CD4-positive, alpha-beta memory T cell (primary cell): ENCODE measurements around the gene CYP26B1. TPM values are rescaled to one million over a fixed set of nuclear protein-coding genes. Genes with fewer than 3 reads are reported as not detected.
A peak's percentile ranks its signal among the peaks of the same experiment; 100 is the strongest.

Source experiments
- CTCF ChIA-PET: fragments of 350-600 bp; sonication (Branson Sonifier 250); formaldehyde crosslinking; loops from one replicate; lab custom pipeline; 2021; ENCODE audit warnings: inconsistent platforms; ENCODE audit not compliant: partially characterized antibody; lab: Charles Lee
- POLR2A ChIA-PET: fragments of 350-600 bp; sonication (Branson Sonifier 250); formaldehyde crosslinking; loops from one replicate; lab custom pipeline; 2021; ENCODE audit not compliant: partially characterized antibody; lab: Charles Lee
- DNase-seq, 5 donors: peaks; one replicate each; pipeline versions ENCODE4 v3.0.0 to v3.0.0-alpha.2; 2020 to 2022; ENCODE audit warnings: mixed read lengths in 1 of 5
- H3K27ac ChIP-seq: one replicate; pipeline ENCODE4 v1.7.0; 2013; ENCODE audit warnings: low read depth, low read length
- H3K27me3 ChIP-seq: 2 replicates; pipeline ENCODE4 v1.7.0; 2013; ENCODE audit warnings: mild to moderate bottlenecking, low read length, moderate library complexity; ENCODE audit not compliant: insufficient read depth
- H3K36me3 ChIP-seq: 2 replicates; pipeline ENCODE4 v1.7.0; 2013; ENCODE audit warnings: mild to moderate bottlenecking, low read length, moderate library complexity; ENCODE audit not compliant: insufficient read depth
- H3K4me1 ChIP-seq: 2 replicates; pipeline ENCODE4 v1.7.0; 2013; ENCODE audit warnings: mild to moderate bottlenecking, low read length, moderate library complexity; ENCODE audit not compliant: insufficient read depth
- H3K4me3 ChIP-seq, 2 donors: one replicate each; pipeline ENCODE4 v1.7.0; 2013; ENCODE audit warnings: low read length in 2 of 2, mild to moderate bottlenecking in 1 of 2
- H3K9me3 ChIP-seq, 2 donors: one replicate each; pipeline ENCODE4 v1.7.0; 2013; ENCODE audit warnings: low read length in 2 of 2, control low read depth in 1 of 2; ENCODE audit not compliant: control insufficient read depth in 1 of 2
- H3K27ac Mint-ChIP-seq, 7 donors: one replicate each; pipeline ENCODE4 v1.8.0; 2020 to 2021; ENCODE audit warnings: mixed read lengths in 7 of 7, mild to moderate bottlenecking in 6 of 7, inconsistent platforms in 3 of 7, moderate library complexity in 3 of 7
- H3K27me3 Mint-ChIP-seq, 2 donors: one replicate each; pipeline ENCODE4 v1.8.0; 2020 to 2021; ENCODE audit warnings: mixed read lengths in 2 of 2
- H3K36me3 Mint-ChIP-seq, 2 donors: one replicate each; pipeline ENCODE4 v1.8.0; 2020 to 2021; ENCODE audit warnings: mixed read lengths in 2 of 2, inconsistent platforms in 1 of 2, mild to moderate bottlenecking in 1 of 2
- H3K4me1 Mint-ChIP-seq, 4 donors: one replicate each; pipeline ENCODE4 v1.8.0; 2020 to 2021; ENCODE audit warnings: mixed read lengths in 4 of 4, mild to moderate bottlenecking in 1 of 4
- H3K4me3 Mint-ChIP-seq, 8 donors: one replicate each; pipeline ENCODE4 v1.8.0; 2020 to 2021; ENCODE audit warnings: mixed read lengths in 8 of 8, mild to moderate bottlenecking in 7 of 8, moderate library complexity in 6 of 8, inconsistent platforms in 3 of 8
- H3K9me3 Mint-ChIP-seq, 8 donors: one replicate each; pipeline ENCODE4 v1.8.0; 2020 to 2021; ENCODE audit warnings: mixed read lengths in 8 of 8, mild to moderate bottlenecking in 5 of 8, inconsistent platforms in 3 of 8, moderate library complexity in 1 of 8
- intact Hi-C: fragments of 100-400 bp; cut with micrococcal nuclease; formaldehyde crosslinking; loops from one replicate; pipeline ENCODE4 v1.15.1; 2023
- polyA plus RNA-seq, 2 donors: library from polyadenylated mRNA; unstranded; fragments of 300-500 nt; fragmentation: Illumina TruSeq; gene quantifications; one replicate each; pipeline ENCODE4 v1.2.3, GENCODE V29; 2021
- total RNA-seq, 2 experiments: library from RNA; stranded (reverse); gene quantifications; one replicate each; pipeline ENCODE4 v1.2.3, GENCODE V29; 2021

Gene CYP26B1
- total and polyA plus RNA-seq, 4 experiments from 2014 or later: not detected

DNA sequence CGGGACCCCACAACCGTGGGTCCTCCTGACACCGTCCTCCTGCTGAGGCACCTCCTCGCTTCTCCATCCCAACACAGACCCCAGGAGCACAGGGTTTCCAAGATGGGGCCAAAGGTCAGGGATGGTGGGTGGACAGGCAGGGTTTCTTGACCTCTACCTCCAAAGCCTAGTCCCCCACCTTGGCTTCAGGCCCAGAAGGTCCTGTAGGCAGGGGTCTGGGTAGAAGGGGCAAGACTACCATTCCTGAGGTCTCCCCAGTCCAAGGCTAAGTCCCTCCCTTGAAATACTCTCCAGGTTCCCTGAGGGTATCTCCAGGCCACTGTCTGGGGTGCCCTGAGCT, 7.1 kb downstream of the CYP26B1 start:
- ChIA-PET CTCF (interaction anchor here (2.0 kb wide), 1 partner anchor 10 kb away, joined by 4 read pairs; no protein-coding TSS in a partner anchor), POLR2A (no interaction called here)
- DNase-seq: no peak
- Histone ChIP-seq H3K4me3 (no peak overlapping the region), H3K9me3 (no peaks in the 10 kb centered on the region), H3K4me1 (peaks cover 8% of the 10 kb centered on the region), H3K27me3 (peaks cover under 1% of the 10 kb centered on the region), H3K36me3 (no peaks in the 10 kb centered on the region), H3K27ac (no peak overlapping the region)
- Mint-ChIP-seq H3K27ac (no peak overlapping the region), H3K36me3 (no peaks in the 10 kb centered on the region), H3K4me3 (no peak overlapping the region), H3K4me1 (peaks cover 1 to 10% (median 6%) of the 10 kb centered on the region in 4 donors), H3K27me3 (peaks cover 12 to 23% of the 10 kb centered on the region in 2 donors), H3K9me3 (peaks cover 0 to 2% (median 0%) of the 10 kb centered on the region in 8 donors)
- intact Hi-C loops: no loop called here

DNA sequence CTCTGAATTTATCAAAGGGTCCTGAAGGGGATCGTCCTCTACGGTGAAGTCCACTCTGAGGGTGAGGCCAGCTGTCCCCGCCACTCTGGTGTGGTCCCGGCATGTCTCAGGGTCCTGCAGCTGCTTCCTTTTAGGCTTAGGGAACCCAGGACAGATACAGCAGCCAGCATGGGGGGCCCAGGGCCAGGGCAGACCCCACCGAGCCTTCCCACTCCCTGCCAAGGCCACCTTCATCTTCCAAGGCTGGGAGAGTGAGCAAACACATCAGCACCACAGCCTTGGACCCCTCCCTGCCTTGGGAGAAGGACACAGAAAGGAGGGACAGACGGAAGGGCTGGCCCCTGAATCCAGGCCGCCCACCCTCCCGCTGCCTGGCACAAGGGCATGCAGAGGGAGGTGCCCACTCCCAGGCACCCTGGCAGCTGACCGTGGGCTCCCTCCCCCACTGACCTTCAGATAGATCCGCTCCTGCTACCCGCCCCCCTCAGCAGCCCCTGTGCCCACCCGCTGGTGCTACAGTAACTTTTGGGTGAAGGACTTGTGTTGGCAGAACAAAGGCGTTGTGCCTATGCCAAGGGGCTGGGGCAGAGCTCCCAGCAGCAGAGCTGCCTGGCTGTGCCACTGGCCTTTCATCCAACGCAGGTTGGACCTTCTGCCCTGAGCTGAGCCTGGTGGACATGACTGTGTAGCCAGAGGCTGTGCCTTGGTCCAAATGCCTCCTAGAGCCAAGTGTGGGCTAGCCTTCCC, 7.6 kb downstream of the CYP26B1 start:
- Histone ChIP-seq H3K36me3 (no peaks in the 10 kb centered on the region), H3K27me3 (no peaks in the 10 kb centered on the region), H3K27ac (no peak overlapping the region), H3K9me3 (no peaks in the 10 kb centered on the region), H3K4me1 (peaks cover 2% of the 10 kb centered on the region), H3K4me3 (no peak overlapping the region)
- intact Hi-C loops: no loop called here
- peaks cover 9 to 21% of the 10 kb centered on the region in 2 donors for H3K27me3 Mint-ChIP-seq
- H3K9me3 Mint-ChIP-seq: peaks cover 0 to 2% (median 0%) of the 10 kb centered on the region in 8 donors
- peaks cover 0 to 5% (median 3%) of the 10 kb centered on the region in 4 donors for H3K4me1 Mint-ChIP-seq
- no peak overlapping the region for H3K4me3 Mint-ChIP-seq
- ChIA-PET CTCF (interaction anchor here (1.1 to 2.6 kb wide), 3 partner anchors 10 to 224 kb away, joined by 3 to 8 read pairs (median 4); no protein-coding TSS in a partner anchor), POLR2A (no interaction called here)
- no peak overlapping the region for H3K27ac Mint-ChIP-seq
- no peak for DNase-seq
- H3K36me3 Mint-ChIP-seq: no peaks in the 10 kb centered on the region

DNA sequence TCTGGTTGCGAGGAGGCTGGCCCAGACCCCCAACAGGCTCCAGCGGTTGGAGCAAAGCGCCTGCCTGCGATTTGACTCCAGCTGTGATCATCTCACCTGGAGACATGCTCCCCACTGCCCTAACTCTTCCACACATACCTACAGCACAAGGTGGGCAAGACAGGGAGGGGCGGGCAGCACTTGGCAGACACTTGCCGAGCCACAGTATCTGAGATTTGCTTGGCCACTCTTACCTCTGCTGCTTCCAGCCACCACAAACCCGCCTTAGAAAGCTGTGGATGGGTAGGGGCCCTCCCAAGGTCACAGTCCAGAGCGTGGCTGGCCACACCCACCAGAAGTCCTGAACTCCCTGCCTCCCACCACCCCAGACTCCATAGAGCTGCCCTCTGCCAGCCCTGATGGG, 8.2 kb downstream of the CYP26B1 start:
- peaks cover 0 to 2% (median 0%) of the 10 kb centered on the region in 8 donors for H3K9me3 Mint-ChIP-seq
- Histone ChIP-seq H3K27ac (no peak overlapping the region), H3K9me3 (no peaks in the 10 kb centered on the region), H3K27me3 (no peaks in the 10 kb centered on the region), H3K4me1 (no peaks in the 10 kb centered on the region), H3K36me3 (no peaks in the 10 kb centered on the region), H3K4me3 (no peak overlapping the region)
- peaks cover 8 to 21% of the 10 kb centered on the region in 2 donors for H3K27me3 Mint-ChIP-seq
- intact Hi-C loops: no loop called here
- H3K36me3 Mint-ChIP-seq: no peaks in the 10 kb centered on the region
- CTCF ChIA-PET: interaction anchor here (1.1 to 2.6 kb wide), 2 partner anchors 11 to 224 kb away, joined by 3 to 8 read pairs; no protein-coding TSS in a partner anchor
- DNase-seq: no peak
- POLR2A ChIA-PET: no interaction called here
- no peak overlapping the region for H3K27ac Mint-ChIP-seq
- peaks cover 0 to 4% (median 2%) of the 10 kb centered on the region in 4 donors for H3K4me1 Mint-ChIP-seq
- no peak overlapping the region for H3K4me3 Mint-ChIP-seq

DNA sequence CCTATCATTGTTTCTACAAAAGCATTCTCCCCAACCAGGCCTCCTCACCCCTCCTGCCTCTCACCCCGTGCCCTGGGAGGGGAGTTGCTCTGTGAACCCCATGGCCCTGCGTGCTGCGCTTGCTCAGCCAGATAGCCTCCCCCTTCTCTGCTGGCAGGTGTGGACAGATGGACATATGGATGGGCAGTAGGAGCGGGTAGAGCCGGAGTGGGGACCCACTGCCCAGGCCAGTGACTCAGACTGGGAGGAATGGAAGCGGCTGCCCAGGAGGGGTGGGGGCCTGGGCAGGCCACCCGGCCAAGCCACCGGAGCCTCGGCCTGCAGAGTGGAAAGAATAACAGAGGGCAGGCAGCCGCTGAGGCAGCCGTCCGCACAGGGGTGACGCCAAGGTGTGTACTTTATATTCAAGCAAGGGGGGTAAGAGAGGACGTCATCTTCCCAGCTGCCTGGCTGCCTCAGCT, 8.7 kb downstream of the CYP26B1 start:
- peaks cover 0 to 2% (median 0%) of the 10 kb centered on the region in 8 donors for H3K9me3 Mint-ChIP-seq
- intact Hi-C loops: no loop called here
- Histone ChIP-seq H3K27ac (no peak overlapping the region), H3K4me3 (no peak overlapping the region), H3K27me3 (no peaks in the 10 kb centered on the region), H3K36me3 (no peaks in the 10 kb centered on the region), H3K4me1 (no peaks in the 10 kb centered on the region), H3K9me3 (no peaks in the 10 kb centered on the region)
- H3K27me3 Mint-ChIP-seq: peaks cover 6 to 18% of the 10 kb centered on the region in 2 donors
- peaks cover 0 to under 1% (median under 1%) of the 10 kb centered on the region in 4 donors for H3K4me1 Mint-ChIP-seq
- no peak overlapping the region for H3K27ac Mint-ChIP-seq
- no peaks in the 10 kb centered on the region for H3K36me3 Mint-ChIP-seq
- no peak overlapping the region for H3K4me3 Mint-ChIP-seq
- ChIA-PET POLR2A (no interaction called here), CTCF (interaction anchor here (1.1 to 2.6 kb wide), 2 partner anchors 11 to 223 kb away, joined by 3 to 8 read pairs; no protein-coding TSS in a partner anchor)
- no peak for DNase-seq

DNA sequence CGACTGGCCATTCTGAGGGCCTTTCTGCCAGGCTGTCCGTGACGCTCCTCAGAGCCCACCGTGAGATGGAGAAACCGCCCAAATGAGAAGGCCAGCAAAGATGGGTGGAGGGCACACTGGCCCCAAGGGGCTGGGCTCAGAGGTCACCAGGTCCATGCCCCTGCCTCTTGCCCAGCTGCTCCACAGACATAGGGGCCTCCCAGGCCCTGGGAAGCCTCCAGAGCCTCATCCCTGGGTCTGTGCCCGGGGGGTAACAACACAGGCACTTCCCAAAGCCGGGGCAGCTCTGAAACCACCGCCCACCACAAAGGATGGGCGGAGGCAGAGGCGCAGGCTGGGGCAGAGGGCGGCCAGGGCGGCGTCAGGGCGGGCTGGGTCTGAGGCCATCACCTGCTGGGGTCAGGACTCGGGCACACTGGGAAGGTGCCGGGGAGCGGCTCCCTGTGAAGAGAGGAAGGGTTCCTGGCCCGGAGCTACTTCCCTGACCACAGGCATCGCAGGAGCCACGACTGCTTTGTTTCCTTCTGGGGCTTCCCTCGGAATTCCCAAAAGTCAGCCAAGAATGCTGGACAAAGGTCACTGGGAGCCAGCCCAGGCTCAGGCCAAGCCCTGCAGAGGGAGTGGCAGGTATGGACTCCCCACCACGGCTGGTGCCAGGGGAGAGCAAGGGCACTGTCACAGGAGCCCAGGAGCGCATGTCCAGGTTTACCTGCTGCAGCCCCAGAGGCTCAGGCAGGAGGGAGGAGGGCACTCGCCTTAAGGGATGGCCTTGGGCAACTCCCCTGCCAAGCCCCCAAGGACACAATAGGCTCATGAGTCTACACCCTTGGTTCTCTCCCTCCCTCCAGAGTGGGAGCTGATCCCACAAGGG, 9.4 kb downstream of the CYP26B1 start:
- Histone ChIP-seq H3K36me3 (no peaks in the 10 kb centered on the region), H3K9me3 (no peaks in the 10 kb centered on the region), H3K27ac (no peak overlapping the region), H3K27me3 (no peaks in the 10 kb centered on the region), H3K4me3 (no peak overlapping the region), H3K4me1 (no peaks in the 10 kb centered on the region)
- no peak overlapping the region for H3K27ac Mint-ChIP-seq
- H3K36me3 Mint-ChIP-seq: no peaks in the 10 kb centered on the region
- no peak overlapping the region for H3K4me3 Mint-ChIP-seq
- intact Hi-C loops: no loop called here
- no peak for DNase-seq
- H3K27me3 Mint-ChIP-seq: peaks cover 1 to 12% of the 10 kb centered on the region in 2 donors
- ChIA-PET POLR2A (no interaction called here), CTCF (interaction anchor here (0.9 to 2.6 kb wide), 3 partner anchors 12 to 25 kb away, joined by 3 to 8 read pairs (median 5); no protein-coding TSS in a partner anchor)
- H3K4me1 Mint-ChIP-seq: no peaks in the 10 kb centered on the region
- peaks cover 0 to 2% (median 0%) of the 10 kb centered on the region in 8 donors for H3K9me3 Mint-ChIP-seq

DNA sequence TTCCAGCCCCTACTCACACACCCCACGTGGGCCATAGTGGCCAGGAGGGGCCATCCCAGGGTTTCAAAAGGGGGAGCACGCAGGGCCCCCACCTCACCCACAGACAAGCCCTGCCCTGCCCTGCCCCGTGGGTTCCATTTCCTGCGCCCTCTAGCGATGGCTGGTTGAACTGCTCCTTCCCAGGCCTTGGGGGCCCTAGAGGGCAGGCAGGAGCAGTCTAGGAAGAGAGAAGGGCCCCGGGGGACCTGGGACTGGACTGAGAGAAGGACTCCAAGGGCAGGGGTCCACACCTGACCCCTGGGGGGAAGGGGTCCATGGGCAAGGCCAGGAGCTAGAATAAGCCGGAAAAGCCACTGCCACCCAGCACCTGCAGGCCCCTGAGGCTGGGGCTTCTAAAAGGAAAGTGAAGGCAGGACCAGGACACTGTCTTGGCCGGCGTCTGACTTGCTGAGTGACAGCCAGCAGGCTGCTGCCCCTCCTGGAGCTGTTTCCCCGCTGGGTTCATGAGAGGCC, 10.1 kb downstream of the CYP26B1 start:
- CTCF ChIA-PET: interaction anchor here (0.9 to 2.6 kb wide), 3 partner anchors 13 to 26 kb away, joined by 3 to 8 read pairs (median 5); no protein-coding TSS in a partner anchor
- H3K4me1 ChIP-seq: no peaks in the 10 kb centered on the region
- POLR2A ChIA-PET: no interaction called here
- no peaks in the 10 kb centered on the region for H3K27me3 ChIP-seq
- no peaks in the 10 kb centered on the region for H3K36me3 ChIP-seq
- Mint-ChIP-seq H3K36me3 (no peaks in the 10 kb centered on the region), H3K27me3 (peaks cover 1 to 12% of the 10 kb centered on the region in 2 donors), H3K9me3 (peaks cover 0 to 2% (median 0%) of the 10 kb centered on the region in 8 donors), H3K27ac (peak overlapping the region in 1 of 7 donors; percentile 40), H3K4me3 (no peak overlapping the region), H3K4me1 (no peaks in the 10 kb centered on the region)
- H3K4me3 ChIP-seq: no peak overlapping the region
- no peaks in the 10 kb centered on the region for H3K9me3 ChIP-seq
- intact Hi-C loops: no loop called here
- peak in 4 of 5 donors; percentile 24 to 44 (median 26) for DNase-seq
- H3K27ac ChIP-seq: no peak overlapping the region
